ENCODE data around the gene MAP3K5.

- no peak for TF ChIP-seq CTCF (IDR thresholded peaks at IDR 0.05)
- no peak for TF ChIP-seq POLR2AphosphoS5 (IDR thresholded peaks at IDR 0.05; ENCODE audit: low read depth, low read length)
- TF ChIP-seq SIN3A (IDR thresholded peaks at IDR 0.05; ENCODE audit: borderline replicate concordance, insufficient read depth, low read depth, low read length), result no peak
These were observed 240.2 kb downstream of the MAP3K5 start for GRCh38 chr6:136552054-136552453.

Measured in Panc1 (cell line).